HepG2 (cell line): ENCODE results near the gene SOX9. TPM values are rescaled to one million over a fixed set of nuclear protein-coding genes. Genes with fewer than 3 reads are reported as not detected.

Source experiments
- AHR ChIP-seq: IDR thresholded peaks from 2 replicates; pipeline ENCODE4 v1.6.1; 2018; ENCODE audit warnings: missing genetic modification reagents, missing compliant biosample characterization
- CTCF ChIP-seq: sonication (generic); formaldehyde crosslinking; IDR thresholded peaks from 2 replicates; pipeline ENCODE4 v1.5.0; 2020; ENCODE audit warnings: mild to moderate bottlenecking, missing genetic modification reagents, moderate library complexity
- DZIP1 ChIP-seq: sonication (generic); formaldehyde crosslinking; IDR thresholded peaks from 2 replicates; pipeline ENCODE4 v1.5.0; 2020; ENCODE audit warnings: mild to moderate bottlenecking, missing genetic modification reagents
- FOXJ3 ChIP-seq: sonication (generic); formaldehyde crosslinking; IDR thresholded peaks from 2 replicates; pipeline ENCODE4 v1.4.0; 2020; ENCODE audit warnings: missing genetic modification reagents, mild to moderate bottlenecking, borderline replicate concordance
- GATAD1 ChIP-seq: IDR thresholded peaks from 2 replicates; pipeline ENCODE4 v1.6.1; 2016; ENCODE audit warnings: missing genetic modification reagents, missing compliant biosample characterization
- HNF4G ChIP-seq, 2 experiments: sonication (generic) in 1 of 2; formaldehyde crosslinking in 1 of 2; IDR thresholded peaks; 2 replicates each; pipeline versions ENCODE4 v1.4.0 to v1.6.1; 2011 to 2020; ENCODE audit warnings: borderline replicate concordance in 2 of 2, low read depth in 2 of 2, mild to moderate bottlenecking in 2 of 2, low read length in 1 of 2, missing genetic modification reagents in 1 of 2, moderate library complexity in 1 of 2
- KAT8 ChIP-seq: IDR thresholded peaks from 2 replicates; pipeline ENCODE4 v1.6.1; 2016; ENCODE audit warnings: missing genetic modification reagents, missing compliant biosample characterization
- MAX ChIP-seq: IDR thresholded peaks from 2 replicates; pipeline ENCODE4 v1.6.1; 2012; ENCODE audit warnings: inconsistent platforms
- SIX1 ChIP-seq: sonication (generic); formaldehyde crosslinking; IDR thresholded peaks from 2 replicates; pipeline ENCODE4 v1.4.0; 2020; ENCODE audit warnings: missing genetic modification reagents, borderline replicate concordance
- SOX6 ChIP-seq, 2 experiments: fragments of 450-650 bp in 1 of 2; sonication (generic) in 1 of 2; formaldehyde crosslinking in 1 of 2; IDR thresholded peaks; 2 replicates each; pipeline versions ENCODE4 v1.4.0 to v1.6.1; 2017 to 2020; ENCODE audit warnings: antibody characterized with exemption in 1 of 2, mild to moderate bottlenecking in 1 of 2, missing genetic modification reagents in 1 of 2
- TOPORS ChIP-seq: sonication (generic); formaldehyde crosslinking; IDR thresholded peaks from 2 replicates; pipeline ENCODE4 v1.8.0; 2023; ENCODE audit warnings: mild to moderate bottlenecking, missing genetic modification reagents
- ZNF10 ChIP-seq: sonication (generic); formaldehyde crosslinking; IDR thresholded peaks from 2 replicates; pipeline ENCODE4 v1.4.0; 2020; ENCODE audit warnings: mild to moderate bottlenecking, low read depth, missing genetic modification reagents, borderline replicate concordance
- ZNF124 ChIP-seq: sonication (generic); formaldehyde crosslinking; IDR thresholded peaks from 2 replicates; pipeline ENCODE4 v1.4.0; 2020; ENCODE audit warnings: missing genetic modification reagents
- ZNF17 ChIP-seq: sonication (generic); formaldehyde crosslinking; IDR thresholded peaks from 2 replicates; pipeline ENCODE4 v1.5.0; 2020; ENCODE audit warnings: mild to moderate bottlenecking, missing genetic modification reagents
- ZNF432 ChIP-seq: sonication (generic); formaldehyde crosslinking; IDR thresholded peaks from 2 replicates; pipeline ENCODE4 v1.5.0; 2020; ENCODE audit warnings: missing genetic modification reagents, mild to moderate bottlenecking, borderline replicate concordance
- ZNF468 ChIP-seq: sonication (generic); formaldehyde crosslinking; IDR thresholded peaks from 2 replicates; pipeline ENCODE4 v1.8.0; 2022; ENCODE audit warnings: mild to moderate bottlenecking, moderate library complexity, missing genetic modification reagents
- polyA plus RNA-seq, 8 experiments: library from polyadenylated mRNA; depleted of rRNA in 3 of 8; stranded (reverse) in 7 of 8; unstranded in 1 of 8; fragments of >200 nt; fragmentation: Illumina TruSeq in 4 of 8; extraction: Trizol in 4 of 8; gene quantifications; 2 replicates each; pipeline versions ENCODE4 v1.2.1 to v1.2.3, GENCODE V29; 2011 to 2016; ENCODE audit warnings: low read depth in 4 of 8, missing spikeins in 1 of 8, mixed read lengths in 1 of 8; ENCODE audit not compliant: insufficient read depth in 1 of 8
- total RNA-seq, 5 experiments: library from RNA; depleted of rRNA; stranded (reverse); fragments of >200 nt; fragmentation: Illumina TruSeq; extraction: Trizol; gene quantifications; 2 replicates each; pipeline ENCODE4 v1.2.3, GENCODE V29; 2016; ENCODE audit warnings: low read depth in 1 of 5
- TF ChIP-seq, protein P1 (sequence below): sonication (generic); formaldehyde crosslinking; IDR thresholded peaks from 2 replicates; pipeline ENCODE4 v1.4.0; 2020; ENCODE audit warnings: low read depth, missing genetic modification reagents
- TF ChIP-seq, protein P2 (sequence below): sonication (generic); formaldehyde crosslinking; conservative IDR thresholded peaks from 2 replicates; pipeline ENCODE4 v1.8.0; 2022; ENCODE audit warnings: mild to moderate bottlenecking, moderate library complexity, missing genetic modification reagents

Gene SOX9
- total and polyA plus RNA-seq, 2 of the 13 experiments (the other 11 are each of a cell fraction or from before 2014, with no cell fraction given): 16.1 to 27.6 TPM

DNA sequence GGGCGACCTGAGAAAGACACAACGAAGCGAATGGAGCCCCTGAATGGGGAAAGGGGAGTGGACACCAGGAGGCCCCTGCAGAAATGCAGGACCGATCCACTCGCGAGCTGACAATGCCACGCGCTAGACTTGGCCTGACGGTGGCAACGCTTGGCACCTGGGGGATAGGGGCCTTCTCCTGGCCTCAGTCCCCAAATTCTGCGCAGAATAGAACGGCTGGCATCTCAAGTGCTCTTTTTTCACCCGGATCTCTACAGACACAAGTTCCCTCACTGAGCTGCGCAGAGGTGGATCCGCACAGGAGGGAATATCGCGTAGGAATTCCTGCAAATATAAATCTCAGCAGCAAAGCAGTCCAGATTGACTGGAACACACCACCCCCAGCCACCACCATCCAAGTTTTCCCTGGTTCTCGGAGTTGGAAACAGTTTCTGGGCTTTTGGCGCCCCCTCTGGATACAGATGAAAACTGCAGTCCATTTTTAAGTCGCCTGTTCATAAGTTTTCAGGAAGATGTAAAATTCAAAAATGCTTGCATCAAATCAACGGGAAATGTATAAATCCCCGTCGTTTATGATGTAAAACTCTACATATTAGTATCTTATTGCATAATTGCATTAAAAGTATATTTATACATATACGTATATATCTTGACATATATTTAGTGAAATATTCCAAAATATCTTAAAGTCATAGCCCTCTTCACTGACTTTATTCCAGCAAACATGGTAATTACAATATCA, 2.3 kb upstream of the SOX9 start (continued):
- TF ChIP-seq FOXJ3 (no peak), ZNF124 (0 out of 2 replicates have a peak, but pooled peaks have one; percentile 17), SOX6 (IDR thresholded peaks at IDR 0.05) (no peak), SOX6 (CRISPR knock-in tag; IDR thresholded peaks at IDR 0.05) (no peak), ZNF468 (CRISPR knock-in tag) (no peak), MAX (0 out of 2 replicates have a peak, but pooled peaks have one; percentile 10), CTCF (CRISPR knock-in tag) (peak; percentile 89), DZIP1 (CRISPR knock-in tag) (no peak), ZNF10 (CRISPR knock-in tag) (no peak), ZNF17 (CRISPR knock-in tag) (no peak), SIX1 (CRISPR knock-in tag) (no peak), AHR (CRISPR knock-in tag) (no peak), ZNF432 (no peak), TOPORS (CRISPR knock-in tag) (no peak), HNF4G (IDR thresholded peaks at IDR 0.05; ENCODE audit: borderline replicate concordance, low read depth, low read length) (no peak), HNF4G (CRISPR knock-in tag; IDR thresholded peaks at IDR 0.05; ENCODE audit: borderline replicate concordance, low read depth) (no peak), GATAD1 (CRISPR knock-in tag) (no peak), KAT8 (CRISPR knock-in tag) (peak; percentile 39; the same call in 1 of the 2 replicates)
- TF ChIP-seq, protein P1, sequence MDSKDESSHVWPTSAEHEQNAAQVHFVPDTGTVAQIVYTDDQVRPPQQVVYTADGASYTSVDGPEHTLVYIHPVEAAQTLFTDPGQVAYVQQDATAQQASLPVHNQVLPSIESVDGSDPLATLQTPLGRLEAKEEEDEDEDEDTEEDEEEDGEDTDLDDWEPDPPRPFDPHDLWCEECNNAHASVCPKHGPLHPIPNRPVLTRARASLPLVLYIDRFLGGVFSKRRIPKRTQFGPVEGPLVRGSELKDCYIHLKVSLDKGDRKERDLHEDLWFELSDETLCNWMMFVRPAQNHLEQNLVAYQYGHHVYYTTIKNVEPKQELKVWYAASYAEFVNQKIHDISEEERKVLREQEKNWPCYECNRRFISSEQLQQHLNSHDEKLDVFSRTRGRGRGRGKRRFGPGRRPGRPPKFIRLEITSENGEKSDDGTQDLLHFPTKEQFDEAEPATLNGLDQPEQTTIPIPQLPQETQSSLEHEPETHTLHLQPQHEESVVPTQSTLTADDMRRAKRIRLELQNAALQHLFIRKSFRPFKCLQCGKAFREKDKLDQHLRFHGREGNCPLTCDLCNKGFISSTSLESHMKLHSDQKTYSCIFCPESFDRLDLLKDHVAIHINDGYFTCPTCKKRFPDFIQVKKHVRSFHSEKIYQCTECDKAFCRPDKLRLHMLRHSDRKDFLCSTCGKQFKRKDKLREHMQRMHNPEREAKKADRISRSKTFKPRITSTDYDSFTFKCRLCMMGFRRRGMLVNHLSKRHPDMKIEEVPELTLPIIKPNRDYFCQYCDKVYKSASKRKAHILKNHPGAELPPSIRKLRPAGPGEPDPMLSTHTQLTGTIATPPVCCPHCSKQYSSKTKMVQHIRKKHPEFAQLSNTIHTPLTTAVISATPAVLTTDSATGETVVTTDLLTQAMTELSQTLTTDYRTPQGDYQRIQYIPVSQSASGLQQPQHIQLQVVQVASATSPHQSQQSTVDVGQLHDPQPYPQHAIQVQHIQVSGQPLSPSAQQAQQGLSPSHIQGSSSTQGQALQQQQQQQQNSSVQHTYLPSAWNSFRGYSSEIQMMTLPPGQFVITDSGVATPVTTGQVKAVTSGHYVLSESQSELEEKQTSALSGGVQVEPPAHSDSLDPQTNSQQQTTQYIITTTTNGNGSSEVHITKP (CRISPR knock-in tag): peak; percentile 11; the same call in 1 of the 2 replicates
- TF ChIP-seq, protein P2, sequence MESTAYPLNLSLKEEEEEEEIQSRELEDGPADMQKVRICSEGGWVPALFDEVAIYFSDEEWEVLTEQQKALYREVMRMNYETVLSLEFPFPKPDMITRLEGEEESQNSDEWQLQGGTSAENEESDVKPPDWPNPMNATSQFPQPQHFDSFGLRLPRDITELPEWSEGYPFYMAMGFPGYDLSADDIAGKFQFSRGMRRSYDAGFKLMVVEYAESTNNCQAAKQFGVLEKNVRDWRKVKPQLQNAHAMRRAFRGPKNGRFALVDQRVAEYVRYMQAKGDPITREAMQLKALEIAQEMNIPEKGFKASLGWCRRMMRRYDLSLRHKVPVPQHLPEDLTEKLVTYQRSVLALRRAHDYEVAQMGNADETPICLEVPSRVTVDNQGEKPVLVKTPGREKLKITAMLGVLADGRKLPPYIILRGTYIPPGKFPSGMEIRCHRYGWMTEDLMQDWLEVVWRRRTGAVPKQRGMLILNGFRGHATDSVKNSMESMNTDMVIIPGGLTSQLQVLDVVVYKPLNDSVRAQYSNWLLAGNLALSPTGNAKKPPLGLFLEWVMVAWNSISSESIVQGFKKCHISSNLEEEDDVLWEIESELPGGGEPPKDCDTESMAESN: no peak
